DMS114 treated with DMSO at 0.1 percent for 48 hours (cell line): Measurements from ENCODE around the gene SUMO1.

Experiments
- DNase-seq: peaks from one replicate; lab custom pipeline; 2025; ENCODE audit not compliant: unreplicated experiment; lab: John Stamatoyannopoulos, UW

SUMO1 gene

DNA sequence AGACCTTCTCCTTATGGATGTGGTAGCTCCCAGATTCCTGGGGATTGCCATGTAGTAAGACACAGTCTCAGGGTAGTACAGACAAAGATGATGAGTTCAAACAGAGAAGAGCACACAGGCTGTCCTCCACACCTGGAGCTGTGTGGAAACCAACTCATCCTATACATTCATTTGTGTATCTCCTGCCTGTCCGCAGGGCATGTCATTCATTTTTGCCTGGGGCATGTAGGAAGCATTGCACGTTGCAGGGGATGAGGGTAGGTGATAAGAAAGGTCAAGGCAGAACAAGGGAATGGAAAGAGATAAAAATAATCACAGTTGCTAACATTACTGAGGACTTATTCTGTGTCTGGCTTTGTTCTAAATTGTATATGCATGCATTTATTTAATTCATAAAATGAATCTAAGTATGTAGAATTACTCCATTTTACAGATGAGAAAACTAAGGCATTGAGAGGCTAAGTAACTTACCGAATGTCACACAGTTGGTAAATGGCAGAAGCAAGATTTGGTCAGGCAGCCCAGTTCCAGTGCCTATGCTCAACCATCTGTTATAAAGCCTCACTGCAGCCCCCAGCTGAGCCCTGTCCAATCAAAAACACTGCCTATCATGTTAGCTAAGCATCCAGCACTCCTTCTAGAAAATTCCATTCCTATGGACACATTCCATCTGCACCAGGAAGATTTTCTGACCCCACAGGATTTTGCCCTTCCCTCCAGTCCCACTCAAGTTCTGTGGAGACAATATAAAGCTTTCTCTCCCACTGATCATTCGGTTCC, 81.0 kb downstream of the SUMO1 start:
- DNase-seq: no peak
